EH (cell line): ENCODE measurements around the gene PAM16.

Experiments used
- DNase-seq: peaks from one replicate; pipeline ENCODE4 v3.0.0-alpha.2; 2015; ENCODE audit warnings: low read depth

PAM16 gene

GRCh38 chr16:4383591-4384444 is 32.7 kb upstream of the PAM16 start:
- DNase-seq: peak; percentile 25

GRCh38 chr16:4382795-4383357 is 31.8 kb upstream of the PAM16 start:
- DNase-seq: no peak

- DNase-seq: no peak
These were observed 31.0 kb upstream of the PAM16 start for GRCh38 chr16:4381935-4382794.

GRCh38 chr16:4381072-4381934 is 30.2 kb upstream of the PAM16 start:
- DNase-seq: no peak

- DNase-seq: peak; percentile 50
These were observed 29.3 kb upstream of the PAM16 start for GRCh38 chr16:4380119-4381063.

- DNase-seq: no peak
These were observed 28.0 kb upstream of the PAM16 start for GRCh38 chr16:4378999-4379690.

GRCh38 chr16:4378161-4378666 is 27.1 kb upstream of the PAM16 start:
- peak; percentile 37 for DNase-seq

GRCh38 chr16:4377573-4378154 is 26.5 kb upstream of the PAM16 start:
- DNase-seq: no peak

- peak; percentile 49 for DNase-seq
These were observed 25.9 kb upstream of the PAM16 start for GRCh38 chr16:4376893-4377572.

- DNase-seq: peak; percentile 92
These were observed 25.2 kb upstream of the PAM16 start for GRCh38 chr16:4376126-4376892.

GRCh38 chr16:4375717-4376116 is 24.6 kb upstream of the PAM16 start:
- peak; percentile 61 for DNase-seq

GRCh38 chr16:4373909-4374742 is 23.0 kb upstream of the PAM16 start:
- peak; percentile 97 for DNase-seq

GRCh38 chr16:4373356-4373908 is 22.3 kb upstream of the PAM16 start:
- DNase-seq: no peak

- DNase-seq: peak; percentile 95
These were observed 21.6 kb upstream of the PAM16 start for GRCh38 chr16:4372578-4373355.

- peak; percentile 53 for DNase-seq
These were observed 21.0 kb upstream of the PAM16 start for GRCh38 chr16:4372001-4372577.
